Kidney glomerular epithelial cell (primary cell): ENCODE results near the gene TSC2.
A peak's percentile ranks its signal among the peaks of the same experiment; 100 is the strongest.

Experiments used
- DNase-seq: peaks from one replicate; lab custom pipeline; 2025; lab: John Stamatoyannopoulos, UW

Gene TSC2

GRCh38 chr16:2047330-2048115 lies at the start of gene TSC2, which contains the start of gene NTHL1:
Gene TSC2 (plus strand): TSS chr16:2047985. CDS start chr16:2048616, 631 bp downstream.
Gene NTHL1 (minus strand): TSS chr16:2047834. CDS start chr16:2047823, 11 bp downstream.
- peak; percentile 95 for DNase-seq

GRCh38 chr16:1998360-1998835 lies 49.4 kb upstream of the TSC2 start:
- no peak for DNase-seq

GRCh38 chr16:1998852-1999801 lies 48.7 kb upstream of the TSC2 start:
- no peak for DNase-seq

- DNase-seq = no peak
These were observed 47.8 kb upstream of the TSC2 start for GRCh38 chr16:1999866-2000514.

GRCh38 chr16:2001035-2001434 lies 46.8 kb upstream of the TSC2 start:
- DNase-seq = no peak

- no peak for DNase-seq
These were observed 46.1 kb upstream of the TSC2 start for GRCh38 chr16:2001456-2002355.

- DNase-seq = no peak
These were observed 45.2 kb upstream of the TSC2 start for GRCh38 chr16:2002406-2003230.

- DNase-seq = no peak
These were observed 44.5 kb upstream of the TSC2 start for GRCh38 chr16:2003231-2003826.

GRCh38 chr16:2003827-2004641 lies 43.8 kb upstream of the TSC2 start:
- peak; percentile 49 for DNase-seq

- DNase-seq = no peak
These were observed 42.8 kb upstream of the TSC2 start for GRCh38 chr16:2004795-2005517.

- DNase-seq = no peak
These were observed 42.1 kb upstream of the TSC2 start for GRCh38 chr16:2005646-2006045.

- no peak for DNase-seq
These were observed 41.5 kb upstream of the TSC2 start for GRCh38 chr16:2006317-2006716.

GRCh38 chr16:2007081-2007836 lies 40.5 kb upstream of the TSC2 start:
- no peak for DNase-seq

- DNase-seq = no peak
These were observed 39.7 kb upstream of the TSC2 start for GRCh38 chr16:2008009-2008526.

- no peak for DNase-seq
These were observed 39.1 kb upstream of the TSC2 start for GRCh38 chr16:2008631-2009163.

- no peak for DNase-seq
These were observed 38.5 kb upstream of the TSC2 start for GRCh38 chr16:2009164-2009711.
